HFF-Myc (cell line): Measurements from ENCODE around the gene CCND1.

Experiments
- DNase-seq: peaks from one replicate; pipeline ENCODE4 v3.0.0-alpha.2; 2011; ENCODE audit warnings: low read depth; ENCODE audit errors: extremely low read depth
- H3K4me3 ChIP-seq: replicated peaks from 2 replicates; pipeline ENCODE4 v1.5.1; 2011; ENCODE audit warnings: low read depth, mild to moderate bottlenecking, control low read depth, low read length
- CTCF ChIP-seq: IDR thresholded peaks from 2 replicates; pipeline ENCODE4 v1.5.1; 2012; ENCODE audit warnings: mild to moderate bottlenecking, low read depth, low read length, control low read depth; ENCODE audit errors: missing control alignments

The CCND1 gene

DNA sequence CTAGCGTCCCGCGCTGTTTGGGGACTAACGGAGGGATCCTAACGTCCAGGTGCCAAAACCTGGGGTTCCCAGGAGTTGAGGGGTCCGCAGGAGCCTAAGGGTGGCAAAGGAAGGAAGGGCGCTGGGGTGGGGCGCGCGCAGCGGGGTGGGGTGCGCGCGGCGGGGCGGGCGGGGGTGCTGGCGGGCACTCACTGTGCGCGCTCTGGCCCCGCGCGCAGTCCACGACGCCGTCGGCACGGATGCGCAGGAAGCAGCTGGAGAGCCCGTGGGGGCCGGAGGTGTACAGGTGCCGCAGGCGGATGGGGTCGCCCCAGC, 62.5 kb downstream of the CCND1 start:
- no peak overlapping the region for H3K4me3 ChIP-seq
- DNase-seq: no peak
- no peak for TF ChIP-seq CTCF
